NT2/D1 (cell line): ENCODE results near the gene RNF223.

Experiments
- DNase-seq: peaks from one replicate; pipeline ENCODE4 v3.0.0-alpha.2; 2011; ENCODE audit warnings: low read depth, low spot score
- H3K27me3 ChIP-seq: 2 replicates; pipeline ENCODE4 v1.6.0; 2011; ENCODE audit warnings: mild to moderate bottlenecking; ENCODE audit not compliant: insufficient read length, insufficient read depth
- H3K36me3 ChIP-seq: 2 replicates; pipeline ENCODE4 v1.6.1; 2011; ENCODE audit warnings: mild to moderate bottlenecking, low read length, mixed read lengths; ENCODE audit not compliant: insufficient read depth, insufficient read length
- H3K4me1 ChIP-seq: 2 replicates; pipeline ENCODE4 v1.5.1; 2011; ENCODE audit not compliant: insufficient read depth, insufficient read length
- H3K4me3 ChIP-seq: 2 replicates; pipeline ENCODE4 v1.5.1; 2011; ENCODE audit warnings: low read depth; ENCODE audit not compliant: insufficient read length
- H3K9ac ChIP-seq: 2 replicates; pipeline ENCODE4 v1.6.0; 2011; ENCODE audit warnings: low read depth; ENCODE audit not compliant: insufficient read length
- H3K9me3 ChIP-seq: 2 replicates; pipeline ENCODE4 v1.5.1; 2011; ENCODE audit warnings: mild to moderate bottlenecking, low read length; ENCODE audit not compliant: insufficient read depth
- SUZ12 ChIP-seq: IDR thresholded peaks from 2 replicates; pipeline ENCODE4 v1.6.1; 2011; ENCODE audit not compliant: insufficient read length, insufficient read depth; ENCODE audit errors: extremely low read depth
- YY1 ChIP-seq: IDR thresholded peaks from 2 replicates; pipeline ENCODE4 v1.6.1; 2011; ENCODE audit not compliant: insufficient read length, insufficient read depth
- ZNF274 ChIP-seq: IDR thresholded peaks from 2 replicates; pipeline ENCODE4 v1.6.1; 2011; ENCODE audit warnings: mild to moderate bottlenecking, low read depth, low read length

The RNF223 gene

GRCh38 chr1:1026599-1027413, 47.3 kb downstream of the RNF223 start:
- no peak for TF ChIP-seq ZNF274
- TF ChIP-seq YY1: no peak
- no peak for TF ChIP-seq SUZ12
- Histone ChIP-seq H3K36me3 (peaks cover 55% of the 10 kb centered on the region), H3K9ac (peak overlapping the region; percentile 32), H3K4me3 (no peak overlapping the region), H3K9me3 (no peaks in the 10 kb centered on the region), H3K27me3 (no peaks in the 10 kb centered on the region), H3K4me1 (peaks cover 40% of the 10 kb centered on the region)
- no peak for DNase-seq

- DNase-seq: no peak
- Histone ChIP-seq H3K4me3 (no peak overlapping the region), H3K9me3 (no peaks in the 10 kb centered on the region), H3K27me3 (no peaks in the 10 kb centered on the region), H3K36me3 (peaks cover 54% of the 10 kb centered on the region), H3K4me1 (peaks cover 34% of the 10 kb centered on the region), H3K9ac (no peak overlapping the region)
- TF ChIP-seq SUZ12 (no peak), ZNF274 (no peak), YY1 (no peak)
Observed at GRCh38 chr1:1025730-1026129, 48.4 kb downstream of the RNF223 start.

GRCh38 chr1:1024771-1025699, 49.1 kb downstream of the RNF223 start:
- H3K9me3 ChIP-seq: no peaks in the 10 kb centered on the region
- H3K4me3 ChIP-seq: no peak overlapping the region
- peaks cover 54% of the 10 kb centered on the region for H3K36me3 ChIP-seq
- H3K4me1 ChIP-seq: peaks cover 30% of the 10 kb centered on the region
- peak; percentile 57 for DNase-seq
- TF ChIP-seq ZNF274 (no peak), YY1 (no peak), SUZ12 (no peak)
- peak overlapping the region; percentile 72 for H3K9ac ChIP-seq
- H3K27me3 ChIP-seq: no peaks in the 10 kb centered on the region

GRCh38 chr1:1024149-1024770, 49.8 kb downstream of the RNF223 start:
- H3K36me3 ChIP-seq: peaks cover 54% of the 10 kb centered on the region
- no peaks in the 10 kb centered on the region for H3K9me3 ChIP-seq
- H3K27me3 ChIP-seq: no peaks in the 10 kb centered on the region
- TF ChIP-seq SUZ12 (no peak), YY1 (no peak), ZNF274 (no peak)
- DNase-seq: no peak
- H3K4me1 ChIP-seq: peaks cover 30% of the 10 kb centered on the region
- no peak overlapping the region for H3K9ac ChIP-seq
- no peak overlapping the region for H3K4me3 ChIP-seq

- DNase-seq: no peak
Observed at GRCh38 chr1:1023700-1024099, 50.4 kb downstream of the RNF223 start.

GRCh38 chr1:1022302-1023009, 51.6 kb downstream of the RNF223 start:
- Histone ChIP-seq H3K9me3 (no peaks in the 10 kb centered on the region), H3K36me3 (peaks cover 48% of the 10 kb centered on the region), H3K4me1 (peaks cover 29% of the 10 kb centered on the region), H3K27me3 (no peaks in the 10 kb centered on the region), H3K4me3 (no peak overlapping the region), H3K9ac (peak overlapping the region; percentile 88)
- no peak for DNase-seq
- TF ChIP-seq SUZ12 (no peak), ZNF274 (no peak), YY1 (no peak)

More at GRCh38 chr1:1023700-1024099, 50.4 kb downstream of the RNF223 start:
- Histone ChIP-seq H3K9me3 (no peaks in the 10 kb centered on the region), H3K27me3 (no peaks in the 10 kb centered on the region), H3K4me3 (no peak overlapping the region), H3K4me1 (peaks cover 30% of the 10 kb centered on the region), H3K36me3 (peaks cover 54% of the 10 kb centered on the region), H3K9ac (peak overlapping the region; percentile 50)
- TF ChIP-seq SUZ12 (no peak), ZNF274 (no peak), YY1 (no peak)
